HG03103 (cell line): ENCODE data around the gene PEX11B.
A peak's percentile ranks its signal among the peaks of the same experiment; 100 is the strongest.

Experiments used
- ATAC-seq: cut with Tn5 transposase; IDR thresholded peaks from one replicate; pipeline ENCODE4 v1.9.1; 2021; ENCODE audit warnings: low read depth; ENCODE audit not compliant: unreplicated experiment

Gene PEX11B

GRCh38 chr1:145918144-145918991, at the start of gene PEX11B:
Gene PEX11B (minus strand): TSS chr1:145918717. CDS start chr1:145918688, 29 bp downstream.
- ATAC-seq, result peak; percentile 75

GRCh38 chr1:145967288-145967687, 48.8 kb upstream of the PEX11B start:
- ATAC-seq, result no peak

- ATAC-seq, result no peak
These were observed 46.7 kb upstream of the PEX11B start for GRCh38 chr1:145965119-145965744.

- ATAC-seq, result peak; percentile 80
These were observed 46.0 kb upstream of the PEX11B start, which contains the start of the genes ANKRD34A and POLR3GL for GRCh38 chr1:145964328-145965118. Gene ANKRD34A (minus strand): TSS chr1:145964575. CDS start chr1:145961759, 2,816 bp downstream. Gene POLR3GL (plus strand): TSS chr1:145964690. CDS start chr1:145974866, 10,176 bp downstream.

- ATAC-seq, result no peak
These were observed 44.9 kb upstream of the PEX11B start for GRCh38 chr1:145963265-145964019.

- no peak for ATAC-seq
These were observed 43.9 kb upstream of the PEX11B start for GRCh38 chr1:145962157-145963102.

GRCh38 chr1:145961425-145962156, 43.1 kb upstream of the PEX11B start:
- ATAC-seq, result no peak

- no peak for ATAC-seq
These were observed 42.5 kb upstream of the PEX11B start for GRCh38 chr1:145961109-145961424.

- ATAC-seq, result no peak
These were observed 42.1 kb upstream of the PEX11B start for GRCh38 chr1:145960468-145961108.

- no peak for ATAC-seq
These were observed 41.5 kb upstream of the PEX11B start for GRCh38 chr1:145959957-145960467.

- ATAC-seq, result no peak
These were observed 40.8 kb upstream of the PEX11B start for GRCh38 chr1:145959333-145959732.

GRCh38 chr1:145958734-145959133, 40.2 kb upstream of the PEX11B start:
- no peak for ATAC-seq

- ATAC-seq, result peak; percentile 75
These were observed 39.2 kb upstream of the PEX11B start, which contains the start of gene LIX1L for GRCh38 chr1:145957443-145958319. Gene LIX1L (minus strand): TSS chr1:145958017. CDS start chr1:145957927, 90 bp downstream.

GRCh38 chr1:145956781-145957442, 38.4 kb upstream of the PEX11B start:
- no peak for ATAC-seq

- ATAC-seq, result no peak
These were observed 37.8 kb upstream of the PEX11B start for GRCh38 chr1:145956361-145956760.

- no peak for ATAC-seq
These were observed 36.9 kb upstream of the PEX11B start for GRCh38 chr1:145955436-145955835.
